CMK (cell line): ENCODE data around the gene GPC6.

Source experiments
- DNase-seq: peaks from one replicate; pipeline ENCODE4 v3.0.0-alpha.2; 2010; ENCODE audit warnings: low read depth

GPC6 gene

DNA sequence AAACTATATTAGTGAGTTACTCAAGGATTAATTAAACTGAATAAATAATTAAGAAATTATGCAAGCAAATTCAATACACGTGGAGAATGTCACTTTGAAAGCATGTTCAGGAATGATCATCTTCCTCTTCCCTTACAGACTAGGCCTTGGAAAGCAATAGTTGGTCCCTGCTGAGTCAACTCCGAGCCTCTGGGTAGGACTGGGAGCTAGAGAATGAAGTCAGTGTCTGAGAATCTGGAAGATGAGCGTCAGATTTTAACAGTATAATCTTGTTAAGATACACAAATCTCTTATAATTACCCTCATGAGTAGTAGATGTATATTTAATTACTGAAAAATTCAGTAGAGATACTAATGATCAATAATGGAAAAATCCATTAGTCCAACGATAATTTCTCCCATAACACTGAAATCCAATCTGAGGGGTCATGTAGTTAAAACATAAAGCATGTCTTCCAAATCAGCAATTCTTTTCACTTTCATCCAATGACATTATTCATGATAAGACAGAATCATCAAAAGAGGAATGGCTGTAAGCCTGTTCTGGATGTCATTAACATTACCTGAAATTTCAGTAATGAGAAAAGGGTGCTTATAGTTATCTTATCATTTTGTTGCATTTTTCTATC, 829.9 kb downstream of the GPC6 start:
- no peak for DNase-seq

DNA sequence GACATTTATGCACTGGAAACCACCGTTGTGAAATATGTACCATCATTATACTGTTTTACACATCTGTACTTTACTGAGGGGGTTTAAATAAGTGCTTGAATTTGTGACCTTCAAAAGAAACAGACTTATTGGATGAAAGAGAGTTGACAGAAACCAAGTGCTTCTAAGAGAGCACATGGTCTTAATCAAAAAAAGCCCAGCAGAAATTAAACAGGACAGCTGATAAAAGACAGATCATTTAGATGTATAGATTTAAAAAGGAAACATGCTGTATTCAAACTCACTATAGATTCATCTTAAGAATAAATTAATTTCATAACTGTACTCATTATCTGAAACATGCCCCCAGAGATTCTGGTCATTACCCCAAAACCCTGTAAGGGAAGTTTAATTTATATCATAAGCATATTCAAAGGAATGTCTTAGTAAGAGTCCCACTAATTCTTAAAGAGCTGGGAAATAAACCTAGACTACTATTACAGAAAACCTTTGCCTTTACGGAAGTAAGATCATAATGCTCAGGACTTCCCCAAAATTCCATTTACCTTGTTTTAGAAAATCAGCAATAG, 831.1 kb downstream of the GPC6 start:
- no peak for DNase-seq

DNA sequence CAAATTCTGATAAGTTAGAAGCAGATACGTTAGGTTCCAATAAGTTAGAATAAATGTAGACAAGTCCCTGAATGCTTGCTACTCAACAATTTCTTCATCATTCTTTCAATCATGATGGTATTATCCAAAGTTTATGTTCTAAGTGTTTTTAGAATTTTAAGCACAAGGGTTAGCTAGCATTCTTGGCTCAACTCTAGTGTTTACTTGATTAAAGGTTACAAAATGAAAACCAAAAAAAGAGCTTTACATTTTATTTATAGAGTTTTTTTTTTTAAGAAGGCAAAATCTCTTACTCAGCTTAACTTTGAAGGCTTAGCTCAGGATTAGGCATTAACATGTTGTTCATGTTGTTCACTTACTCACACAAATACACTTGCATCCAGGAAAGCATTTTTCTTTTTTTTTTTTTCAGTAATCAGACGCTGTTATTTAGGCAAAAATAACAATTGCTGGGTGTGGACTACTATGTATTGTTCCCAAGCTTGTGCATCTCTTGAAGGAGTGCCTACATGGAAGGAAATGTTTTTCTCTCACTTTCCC, 832.3 kb downstream of the GPC6 start:
- no peak for DNase-seq

DNA sequence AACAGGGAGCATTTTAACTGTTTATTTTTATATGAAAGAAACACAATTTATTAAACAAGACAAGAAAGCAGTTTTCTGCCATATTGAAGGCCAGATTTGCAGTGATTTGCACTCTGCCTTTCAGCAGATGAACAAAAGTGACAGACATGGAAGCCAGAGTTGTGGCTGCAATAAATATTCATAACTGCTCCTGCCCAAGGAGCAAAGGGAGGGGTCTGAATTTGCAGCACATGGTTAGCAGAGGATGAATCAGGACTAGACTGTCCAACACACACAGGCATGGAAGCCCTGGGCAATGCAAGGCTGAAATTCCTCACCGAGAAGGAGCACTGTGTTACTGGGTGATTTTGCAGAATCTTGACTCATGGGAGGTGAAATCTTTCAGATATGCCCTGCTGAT, 834.7 kb downstream of the GPC6 start:
- no peak for DNase-seq

DNA sequence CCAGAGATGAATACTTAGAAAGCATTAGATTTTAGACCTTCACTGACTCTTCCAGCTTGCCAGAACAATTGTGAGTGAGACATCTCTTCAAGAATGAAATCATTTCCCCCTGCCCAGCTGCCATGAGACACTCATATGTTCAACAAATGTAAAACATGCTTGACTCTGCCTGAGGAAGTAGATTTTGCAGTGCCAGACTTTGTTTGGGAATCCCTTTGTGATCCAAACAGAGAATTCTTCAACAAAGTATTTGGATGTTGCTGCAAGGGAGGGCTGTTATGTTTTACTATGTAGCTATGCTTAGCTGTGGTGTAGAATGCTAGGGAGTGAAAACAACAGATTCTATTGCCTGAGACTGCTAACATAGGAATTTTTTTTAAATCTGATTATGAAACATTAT, 836.5 kb downstream of the GPC6 start:
- DNase-seq: no peak

DNA sequence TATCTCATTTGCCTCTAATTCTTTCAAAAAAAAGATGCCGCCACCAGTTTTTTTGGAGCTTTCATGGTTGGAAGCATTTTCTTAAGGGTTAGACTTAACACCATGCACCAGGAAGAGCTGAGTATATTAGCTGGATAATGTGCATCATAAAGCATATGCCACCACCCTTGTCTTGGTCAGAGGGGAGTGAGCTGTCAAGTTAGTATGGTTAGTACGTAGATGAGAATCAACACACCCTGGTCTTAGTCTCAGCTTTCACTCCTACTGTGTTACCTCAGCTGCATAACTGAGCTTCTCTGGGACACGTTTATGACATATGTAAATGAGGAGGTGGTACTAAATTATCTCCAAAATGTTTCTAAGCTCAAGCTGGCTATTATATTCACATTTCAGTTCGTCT, 837.2 kb downstream of the GPC6 start:
- DNase-seq: no peak

DNA sequence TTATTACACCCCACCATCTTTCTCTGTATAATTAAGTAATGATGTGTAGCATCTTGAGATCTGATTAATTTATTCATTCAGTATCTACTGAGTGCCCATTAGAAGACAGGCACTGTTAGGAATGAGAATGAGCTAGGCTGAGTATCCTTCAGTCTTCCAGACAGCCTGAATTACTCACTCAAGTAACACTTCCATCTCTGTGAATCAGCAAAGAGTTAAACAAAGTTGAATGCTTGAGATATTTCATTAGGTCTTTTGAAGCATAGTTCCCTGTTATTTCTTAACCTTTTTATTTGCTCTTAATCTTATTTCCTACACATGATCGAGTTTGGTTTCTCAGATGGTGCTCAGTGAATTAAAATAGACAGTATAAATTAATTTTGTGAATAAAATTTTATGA, 839.1 kb downstream of the GPC6 start:
- DNase-seq: no peak

DNA sequence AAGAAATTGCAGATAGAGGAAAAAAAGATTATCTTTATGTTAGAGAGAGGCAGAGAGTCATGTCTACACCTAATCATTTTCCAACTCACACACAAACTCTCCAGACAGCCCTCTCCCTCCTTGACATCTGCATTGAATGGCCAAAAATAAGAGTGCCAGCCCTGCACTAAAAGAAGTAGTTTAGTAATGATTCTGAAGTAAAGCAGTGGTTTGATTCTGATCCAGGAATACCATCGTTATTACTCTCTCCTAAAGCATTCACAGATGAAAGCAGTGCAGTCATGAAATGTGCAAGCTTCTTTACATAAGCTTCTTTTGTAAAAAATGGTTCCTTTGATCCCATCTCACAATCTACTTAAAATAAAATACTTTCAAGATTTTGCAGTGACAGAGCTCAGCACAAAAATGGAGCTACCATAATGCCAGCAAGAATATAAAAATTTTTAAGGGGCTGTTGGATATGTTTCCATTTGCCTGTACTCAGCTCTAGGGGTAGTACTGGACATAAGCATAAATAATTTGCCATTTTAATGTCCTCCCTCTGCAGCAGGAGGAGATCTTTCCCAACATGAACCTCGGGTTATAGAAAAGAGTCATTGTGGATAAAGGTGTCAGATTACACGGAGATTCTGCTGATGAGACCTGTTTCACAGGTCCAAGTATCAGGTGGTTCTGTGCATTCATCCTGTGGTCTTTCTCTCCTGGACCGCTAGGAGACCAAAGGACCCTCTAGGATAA, 846.6 kb downstream of the GPC6 start:
- DNase-seq: no peak

DNA sequence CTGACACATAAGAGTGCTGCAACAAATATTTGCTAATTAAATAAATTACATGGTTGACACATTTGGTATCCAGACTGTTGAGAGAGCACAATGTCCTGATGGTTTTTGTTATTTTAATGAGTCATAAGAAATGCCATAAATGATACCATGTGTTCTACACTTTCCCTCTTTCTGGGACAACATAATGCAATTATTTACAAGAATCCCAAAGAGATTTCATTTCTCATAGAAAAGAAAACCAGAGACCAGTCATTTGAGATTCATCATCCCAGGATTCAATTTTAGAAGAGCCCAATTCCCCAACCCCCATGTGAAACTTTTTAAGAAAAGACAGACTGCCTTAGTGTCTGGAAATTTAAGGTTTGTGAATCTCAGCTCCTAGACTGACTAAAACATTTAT, 853.3 kb downstream of the GPC6 start:
- no peak for DNase-seq

DNA sequence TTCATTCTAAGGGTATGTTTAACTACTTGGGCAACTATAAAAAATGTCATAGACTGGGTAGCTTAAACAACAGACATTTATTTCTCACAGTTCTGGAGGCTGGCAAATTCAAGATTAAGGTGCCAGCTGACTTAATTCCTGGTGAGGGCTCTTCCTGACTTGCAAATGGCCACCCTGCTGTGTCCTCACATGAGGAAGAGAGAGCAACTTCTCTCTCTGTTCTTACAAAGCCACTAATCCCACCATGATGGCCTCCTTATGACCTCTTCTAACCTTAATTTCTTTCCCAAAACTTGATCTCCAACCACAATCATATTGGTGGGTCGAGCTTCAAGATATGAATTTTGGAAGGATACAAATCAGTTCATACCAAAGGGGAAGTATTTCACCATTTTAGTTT, 853.9 kb downstream of the GPC6 start:
- no peak for DNase-seq

DNA sequence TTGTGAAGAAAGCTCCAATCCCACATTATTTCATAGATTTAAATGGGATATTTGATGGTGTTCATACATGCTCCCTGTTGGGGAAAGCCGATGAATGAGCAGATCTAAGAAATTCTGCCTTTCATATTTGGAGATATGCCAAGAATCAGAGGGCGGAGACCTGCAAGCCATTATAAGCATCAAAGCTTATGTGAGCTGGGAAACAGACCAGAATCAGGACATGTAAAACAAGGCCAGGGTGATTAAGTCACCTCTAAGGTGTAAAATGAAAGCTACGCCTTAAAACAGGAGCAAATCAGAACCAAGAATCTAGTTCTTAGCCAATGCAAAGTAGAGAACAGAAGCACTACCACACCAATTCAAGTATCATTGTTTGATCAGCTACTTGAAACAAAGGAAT, 860.5 kb downstream of the GPC6 start:
- no peak for DNase-seq

DNA sequence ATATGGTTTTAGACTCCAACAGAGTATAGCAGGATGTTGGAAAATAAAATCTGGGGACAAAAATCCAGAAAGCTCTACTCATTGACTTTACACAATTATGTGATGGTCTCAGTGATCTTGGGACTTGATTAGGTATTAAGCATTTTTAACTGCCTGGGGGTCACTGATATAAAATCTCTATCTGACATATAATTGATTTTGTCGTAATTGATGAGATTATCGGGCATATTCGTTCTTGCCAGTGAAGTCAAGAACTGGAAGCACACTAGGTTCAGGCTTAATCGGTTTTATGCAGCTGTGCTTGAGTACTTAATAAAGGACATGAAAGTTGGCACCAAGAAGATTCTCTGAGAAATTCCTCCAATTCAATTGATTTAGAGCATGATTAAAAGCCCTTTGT, 862.1 kb downstream of the GPC6 start:
- DNase-seq: no peak

DNA sequence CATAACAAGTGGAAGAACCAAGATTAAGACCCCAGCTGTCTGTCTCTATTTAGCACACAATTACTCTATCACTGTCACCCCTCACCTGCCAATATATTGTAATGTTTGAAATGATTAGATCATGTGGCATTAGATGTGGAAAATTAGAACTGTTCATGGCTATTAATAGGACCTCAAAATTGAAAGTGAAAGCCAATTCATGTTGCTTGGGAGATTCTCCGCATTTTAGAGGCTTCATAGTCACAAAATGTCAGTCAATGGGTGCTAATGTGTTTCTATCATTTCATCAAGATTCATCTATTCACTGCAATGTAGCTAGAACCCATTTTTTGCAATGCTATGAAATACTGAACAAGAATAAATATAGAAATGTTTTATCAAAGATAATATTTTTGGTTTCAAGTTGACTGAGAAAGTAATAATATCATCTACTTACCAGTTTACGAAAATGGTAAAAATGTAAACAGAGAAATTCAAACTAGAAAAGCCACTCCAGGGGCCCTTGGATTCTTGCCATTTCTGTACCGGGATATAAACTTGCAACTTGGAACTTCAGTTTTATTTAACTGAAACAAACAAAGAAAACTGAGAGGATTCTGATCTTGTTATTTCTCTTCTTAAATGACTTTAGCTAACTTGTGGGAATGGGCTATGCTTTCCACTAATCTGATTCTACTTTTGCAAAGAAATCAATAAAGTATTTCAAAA, 864.3 kb downstream of the GPC6 start:
- DNase-seq: no peak

DNA sequence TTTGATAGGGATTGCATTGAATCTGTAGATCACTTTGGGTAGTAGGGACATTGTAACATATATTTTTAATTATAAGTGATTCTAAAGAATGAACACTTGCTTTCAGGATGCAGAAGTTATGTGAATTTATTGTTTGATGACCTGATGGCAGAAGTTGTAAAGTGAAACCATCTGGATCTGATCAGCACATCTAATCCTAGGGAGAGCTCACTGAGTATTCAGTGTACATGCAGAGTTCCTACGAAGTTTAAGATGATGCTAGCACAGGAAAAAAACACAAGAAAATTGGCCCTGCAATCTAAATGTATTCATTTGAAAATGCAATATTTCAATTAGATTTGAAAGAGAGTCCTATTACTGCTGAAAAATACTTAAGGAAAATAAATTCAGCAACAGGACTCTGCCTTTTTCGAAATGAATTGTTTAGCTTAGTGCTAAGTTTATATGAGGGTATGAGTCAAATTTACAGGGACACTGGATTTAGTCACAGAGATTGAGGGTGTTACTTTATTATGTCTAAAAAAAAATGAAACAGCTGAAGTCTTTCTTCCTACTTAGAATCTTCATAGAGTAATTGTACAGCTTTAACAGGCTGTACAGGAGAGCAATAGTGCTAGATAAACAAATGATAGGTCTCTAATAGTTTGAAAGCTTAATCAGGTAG, 867.2 kb downstream of the GPC6 start:
- no peak for DNase-seq

DNA sequence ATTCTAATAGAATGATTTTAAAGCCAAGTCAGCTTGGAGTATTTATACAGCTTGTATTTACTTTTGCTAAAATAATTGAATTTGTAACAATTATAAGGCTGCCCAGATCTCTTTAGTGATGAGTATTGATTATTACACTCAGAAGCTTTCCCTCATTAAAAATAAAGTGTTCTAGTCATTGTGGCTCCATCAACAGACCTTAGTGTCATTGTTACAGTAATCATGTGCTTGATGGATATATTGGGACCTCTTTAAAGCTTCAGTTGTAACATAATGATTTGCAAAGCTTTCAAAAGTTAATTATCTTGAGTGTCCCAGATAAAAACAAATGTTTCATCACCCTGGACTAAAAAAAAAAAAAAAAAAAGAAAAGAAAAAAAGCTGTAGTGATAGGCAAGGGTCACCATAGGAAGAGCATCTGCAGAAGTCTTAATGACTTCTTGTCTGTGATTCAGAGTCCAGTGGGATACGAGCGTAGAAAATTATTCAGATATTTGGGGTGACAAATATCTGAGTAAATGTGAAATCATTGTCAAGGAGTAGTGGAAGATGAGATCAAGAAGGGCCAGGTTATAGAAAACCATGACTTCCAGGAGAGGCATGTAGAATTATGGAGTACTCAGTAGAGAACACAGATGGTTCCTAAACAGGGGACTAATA, 883.2 kb downstream of the GPC6 start:
- no peak for DNase-seq

DNA sequence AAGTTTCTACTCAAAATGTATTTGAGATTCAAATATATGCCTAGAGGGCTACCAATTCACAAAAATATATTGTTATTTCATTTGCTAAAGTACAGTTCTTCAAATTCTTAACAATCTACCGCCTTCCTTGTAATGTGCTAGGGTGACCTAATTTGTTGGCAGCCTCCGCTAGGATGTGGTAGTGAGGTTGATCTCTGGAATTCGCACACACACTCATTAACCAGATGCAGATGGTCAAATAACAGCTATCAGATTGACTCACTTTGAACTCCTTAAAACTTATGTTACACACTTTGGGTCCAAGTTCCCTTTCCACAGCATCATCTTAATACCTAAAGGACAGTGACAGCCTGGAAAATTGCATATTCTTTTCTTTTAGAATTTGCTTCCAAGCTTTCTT, 885.6 kb downstream of the GPC6 start:
- no peak for DNase-seq

DNA sequence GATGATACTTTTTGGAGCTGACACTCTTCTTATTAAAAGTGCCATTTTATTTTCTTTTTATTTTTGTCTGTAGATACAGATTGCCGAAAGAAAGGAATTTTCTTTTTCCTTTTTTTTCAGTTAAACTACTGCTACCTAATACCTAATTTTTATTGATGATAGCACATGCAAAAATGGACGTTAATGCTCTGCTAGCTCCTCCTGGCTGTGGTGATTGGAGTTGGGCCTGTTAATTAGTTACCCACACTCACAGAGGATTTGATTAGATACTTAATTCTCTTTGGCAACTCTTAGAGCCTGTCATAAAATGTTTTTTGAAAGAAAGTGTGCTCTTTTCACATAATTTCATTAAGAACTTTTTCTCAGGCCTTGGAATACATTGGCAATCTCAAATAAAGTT, 886.1 kb downstream of the GPC6 start:
- no peak for DNase-seq

DNA sequence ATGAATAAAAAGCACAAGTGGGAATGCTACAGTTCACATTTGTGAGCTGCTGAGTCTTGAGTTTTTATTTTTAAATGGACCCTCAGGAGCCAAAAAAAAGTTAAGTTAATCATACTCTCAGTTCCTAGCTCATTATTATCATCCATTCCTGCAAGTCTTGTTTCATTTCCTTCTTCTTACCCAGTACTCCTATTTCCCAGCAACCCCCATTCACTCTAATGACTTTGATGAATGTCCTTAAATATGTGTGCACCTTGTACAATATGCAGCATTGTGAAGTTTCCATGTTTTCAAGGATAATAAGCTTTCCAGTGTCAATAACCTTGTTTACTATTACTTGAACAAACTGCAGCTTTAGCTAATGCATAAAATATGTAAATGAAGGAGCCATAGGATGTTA, 886.6 kb downstream of the GPC6 start:
- DNase-seq: no peak

DNA sequence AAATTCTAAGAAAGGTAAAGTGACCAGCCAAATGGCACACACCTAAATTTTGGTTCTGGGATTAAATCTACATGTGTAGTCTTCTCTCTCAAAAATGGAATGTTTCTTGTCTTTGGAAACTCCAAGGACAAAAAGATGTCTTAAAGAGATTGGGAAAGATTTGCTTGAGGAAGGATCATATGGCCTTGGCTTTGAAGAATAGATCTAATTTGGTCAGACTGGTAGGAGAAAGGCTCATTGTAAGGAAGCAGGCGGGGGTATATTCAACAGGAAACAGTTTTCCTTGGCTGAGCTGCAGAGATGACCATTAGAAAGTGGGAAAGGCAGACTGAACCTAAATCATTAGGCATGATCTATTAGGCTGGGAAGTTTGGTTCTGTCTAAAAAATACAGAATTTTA, 887.6 kb downstream of the GPC6 start:
- no peak for DNase-seq

DNA sequence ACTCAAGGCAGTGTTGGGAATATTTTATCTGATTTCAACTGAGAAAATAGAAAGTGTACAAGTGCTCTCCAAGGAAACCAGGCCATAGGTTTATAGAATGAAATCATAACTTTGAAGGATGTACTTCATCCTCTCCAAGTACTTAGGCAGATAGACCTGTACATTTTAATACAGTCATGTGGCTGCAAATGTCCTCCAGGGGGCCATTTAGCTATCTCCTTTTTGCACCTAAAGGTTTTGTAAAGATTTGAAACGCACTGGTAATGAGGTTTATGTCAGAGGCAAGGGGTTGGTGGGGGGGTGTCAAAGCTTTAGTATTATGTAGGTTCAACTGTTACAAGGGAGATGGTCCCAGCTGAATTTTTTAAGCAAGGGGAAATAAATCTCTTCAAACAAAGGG, 888.4 kb downstream of the GPC6 start:
- DNase-seq: no peak

DNA sequence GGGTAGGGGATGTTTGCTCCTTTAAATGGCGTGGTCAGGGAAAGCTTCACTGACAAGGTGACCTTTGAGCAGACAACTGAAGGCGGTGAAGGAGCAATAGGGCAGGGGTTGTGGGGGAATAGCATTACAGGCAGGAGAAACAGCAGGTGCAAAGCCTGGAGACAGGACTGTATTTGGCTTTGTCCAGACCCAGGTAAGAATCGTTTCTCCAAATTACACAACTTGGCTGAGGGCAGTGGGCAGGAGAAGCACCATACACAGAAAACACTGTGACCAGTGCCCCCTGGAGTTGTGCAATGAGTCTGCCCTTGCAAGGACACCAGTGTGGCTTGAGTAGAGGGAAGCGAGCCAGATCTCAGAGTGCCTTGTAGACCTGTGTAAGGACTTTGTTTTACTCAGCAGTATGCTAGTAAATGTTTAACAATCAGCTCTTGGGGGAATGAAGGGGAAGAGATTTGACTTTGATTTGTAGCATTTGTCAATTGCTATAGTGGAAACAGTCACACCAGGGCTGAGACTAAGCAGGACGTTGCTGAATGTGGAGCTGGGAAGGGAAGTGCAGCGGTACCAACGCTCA, 892.8 kb downstream of the GPC6 start:
- DNase-seq: no peak
